Central memory CD8-positive, alpha-beta T cell (primary cell): ENCODE data around the gene POMGNT1.
"Not testable (repeated sequence)": the region's sequence is repeated elsewhere in the genome, so short reads cannot be mapped to it uniquely, and the experiment has no call there.

ENCODE experiments used
- ATAC-seq: fragments of 150-1000 bp; cut with Tn5 transposase; replicated peaks from 2 replicates; pipeline ENCODE4 v1.10.0; 2022; ENCODE audit warnings: mild to moderate bottlenecking, moderate FRiP score, moderate number of reproducible peaks; ENCODE audit not compliant: poor library complexity, severe bottlenecking; ENCODE audit errors: extremely low read depth
- DNase-seq, 2 donors: peaks; one replicate each; pipeline ENCODE4 v3.0.0; 2021; ENCODE audit warnings: low spot score in 2 of 2
- H3K27ac Mint-ChIP-seq: one replicate; pipeline ENCODE4 v1.8.0; 2022; ENCODE audit warnings: low read depth, mild to moderate bottlenecking, moderate library complexity, mixed read lengths
- H3K27me3 Mint-ChIP-seq: one replicate; pipeline ENCODE4 v1.8.0; 2022; ENCODE audit warnings: mixed read lengths
- H3K36me3 Mint-ChIP-seq: one replicate; pipeline ENCODE4 v1.8.0; 2022; ENCODE audit warnings: mild to moderate bottlenecking, moderate library complexity, mixed read lengths; ENCODE audit not compliant: insufficient read depth
- H3K4me1 Mint-ChIP-seq: one replicate; pipeline ENCODE4 v1.8.0; 2022; ENCODE audit warnings: mixed read lengths
- H3K4me3 Mint-ChIP-seq: one replicate; pipeline ENCODE4 v1.8.0; 2022; ENCODE audit warnings: mild to moderate bottlenecking, moderate library complexity, mixed read lengths
- H3K9me3 Mint-ChIP-seq: one replicate; pipeline ENCODE4 v1.8.0; 2022; ENCODE audit warnings: mixed read lengths

POMGNT1 gene

DNA sequence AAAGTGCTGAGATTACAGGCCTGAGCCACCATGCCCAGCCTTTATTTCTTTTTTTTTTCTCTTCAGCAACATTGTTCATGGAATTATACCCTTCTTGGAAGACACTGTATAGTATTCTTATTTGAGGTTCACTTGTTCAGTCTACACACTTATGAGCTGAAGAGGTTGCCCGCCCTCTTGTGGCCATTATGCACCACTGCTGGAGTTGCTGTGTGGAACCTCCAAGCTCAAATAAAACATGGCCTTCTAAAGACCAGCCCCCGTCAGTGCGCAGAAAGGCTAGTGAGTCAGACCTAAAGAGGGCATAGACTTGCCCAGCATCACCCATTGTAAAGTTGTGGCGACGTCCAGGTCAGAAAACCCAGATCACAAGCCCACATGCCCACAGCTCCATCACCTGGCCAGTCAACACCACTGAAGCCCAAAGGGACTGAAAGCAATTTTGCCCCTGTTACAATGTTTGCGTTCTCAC is 25.3 kb upstream of the POMGNT1 start:
- H3K4me3 Mint-ChIP-seq: no peak overlapping the region
- ATAC-seq (peak; percentile 90), DNase-seq (peak; percentile 34)
- no peaks in the 10 kb centered on the region for H3K27me3 Mint-ChIP-seq
- H3K4me1 Mint-ChIP-seq: peaks cover 6% of the 10 kb centered on the region
- no peak overlapping the region for H3K27ac Mint-ChIP-seq
- no peaks in the 10 kb centered on the region for H3K9me3 Mint-ChIP-seq
- H3K36me3 Mint-ChIP-seq: no peaks in the 10 kb centered on the region

- DNase-seq, H3K4me3 Mint-ChIP-seq, ATAC-seq, H3K27me3 Mint-ChIP-seq, H3K4me1 Mint-ChIP-seq, H3K9me3 Mint-ChIP-seq, H3K27ac Mint-ChIP-seq, H3K36me3 Mint-ChIP-seq: not testable (repeated sequence)
Measured at GRCh38 chr1:46223055-46223454, 24.8 kb upstream of the POMGNT1 start.

GRCh38 chr1:46221749-46222148 is 23.5 kb upstream of the POMGNT1 start:
- H3K27me3 Mint-ChIP-seq: no peaks in the 10 kb centered on the region
- peaks cover 6% of the 10 kb centered on the region for H3K4me1 Mint-ChIP-seq
- ATAC-seq (no peak), DNase-seq (no peak)
- H3K27ac Mint-ChIP-seq: peak overlapping the region; percentile 29
- no peaks in the 10 kb centered on the region for H3K9me3 Mint-ChIP-seq
- H3K36me3 Mint-ChIP-seq: no peaks in the 10 kb centered on the region
- no peak overlapping the region for H3K4me3 Mint-ChIP-seq

DNA sequence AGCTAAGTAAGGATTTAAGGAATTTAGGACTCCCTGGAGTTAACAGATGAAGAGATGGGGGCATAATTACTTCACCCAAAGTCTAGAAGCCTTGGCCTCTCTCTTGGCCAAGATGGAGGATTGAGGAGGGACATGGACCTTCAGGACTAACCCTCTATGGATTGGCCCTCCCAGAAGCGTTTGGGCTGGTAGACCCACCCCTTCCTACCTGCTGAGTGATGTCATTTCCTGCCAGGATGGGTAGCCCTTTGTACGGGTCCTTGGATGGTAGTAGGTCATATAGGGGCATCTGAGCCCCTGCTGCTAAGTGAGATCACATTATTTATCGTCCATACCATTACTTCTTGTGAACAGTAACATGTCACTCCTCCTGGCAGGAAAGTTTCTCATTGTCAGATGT is 22.6 kb upstream of the POMGNT1 start:
- no peak for ATAC-seq
- Mint-ChIP-seq H3K9me3 (no peaks in the 10 kb centered on the region), H3K4me1 (peaks cover 6% of the 10 kb centered on the region), H3K4me3 (no peak overlapping the region), H3K27me3 (no peaks in the 10 kb centered on the region), H3K27ac (no peak overlapping the region), H3K36me3 (no peaks in the 10 kb centered on the region)
- no peak for DNase-seq

- ATAC-seq (no peak), DNase-seq (no peak)
- Mint-ChIP-seq H3K4me1 (peaks cover 6% of the 10 kb centered on the region), H3K27me3 (no peaks in the 10 kb centered on the region), H3K4me3 (no peak overlapping the region), H3K27ac (no peak overlapping the region), H3K36me3 (no peaks in the 10 kb centered on the region), H3K9me3 (no peaks in the 10 kb centered on the region)
Measured at GRCh38 chr1:46219551-46220520, 21.6 kb upstream of the POMGNT1 start.

DNA sequence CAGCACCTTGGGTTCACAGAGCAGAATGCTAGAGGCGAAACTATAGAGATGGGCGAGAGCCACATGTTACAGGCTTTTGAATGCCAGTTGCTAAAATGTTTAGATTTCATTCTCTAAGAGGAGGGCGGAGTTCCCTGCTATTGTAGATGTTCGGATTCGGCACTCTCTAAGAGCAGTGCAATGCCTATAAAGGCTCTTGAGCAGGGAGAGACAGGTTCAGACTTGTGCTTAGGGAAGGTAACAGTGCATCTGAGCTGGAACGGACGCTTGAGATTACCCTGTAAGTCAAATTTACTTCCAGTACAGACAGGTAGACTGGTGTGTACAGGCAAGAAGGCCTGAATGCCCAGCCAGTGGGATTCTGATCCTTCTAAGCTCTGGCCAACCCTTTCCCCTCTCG is 20.2 kb upstream of the POMGNT1 start:
- ATAC-seq (no peak), DNase-seq (no peak)
- Mint-ChIP-seq H3K27ac (no peak overlapping the region), H3K4me1 (peaks cover 2% of the 10 kb centered on the region), H3K9me3 (no peaks in the 10 kb centered on the region), H3K4me3 (no peak overlapping the region), H3K27me3 (no peaks in the 10 kb centered on the region), H3K36me3 (no peaks in the 10 kb centered on the region)

DNA sequence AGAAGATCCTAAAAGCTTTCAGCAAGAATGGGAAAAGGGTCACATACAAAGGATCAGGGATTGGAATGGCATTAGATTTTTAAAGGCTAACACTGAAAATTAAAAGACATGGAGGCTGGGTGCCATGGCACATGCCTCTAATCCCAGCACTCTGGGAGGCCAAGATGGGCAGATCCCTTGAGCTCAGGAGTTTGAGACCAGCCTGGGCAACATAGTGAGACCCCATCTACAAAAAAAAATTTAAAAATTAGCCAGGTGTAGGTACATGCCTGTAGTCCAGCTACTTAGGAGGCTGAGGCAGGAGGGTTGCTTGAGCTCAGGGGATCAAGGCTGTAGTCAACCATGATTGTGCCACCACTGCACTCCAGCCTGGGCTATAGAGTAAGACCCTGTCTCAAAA is 17.3 kb upstream of the POMGNT1 start:
- H3K9me3 Mint-ChIP-seq: no peaks in the 10 kb centered on the region
- ATAC-seq (no peak), DNase-seq (no peak)
- H3K27ac Mint-ChIP-seq: no peak overlapping the region
- H3K36me3 Mint-ChIP-seq: no peaks in the 10 kb centered on the region
- no peak overlapping the region for H3K4me3 Mint-ChIP-seq
- peaks cover 4% of the 10 kb centered on the region for H3K27me3 Mint-ChIP-seq
- H3K4me1 Mint-ChIP-seq: no peaks in the 10 kb centered on the region

DNA sequence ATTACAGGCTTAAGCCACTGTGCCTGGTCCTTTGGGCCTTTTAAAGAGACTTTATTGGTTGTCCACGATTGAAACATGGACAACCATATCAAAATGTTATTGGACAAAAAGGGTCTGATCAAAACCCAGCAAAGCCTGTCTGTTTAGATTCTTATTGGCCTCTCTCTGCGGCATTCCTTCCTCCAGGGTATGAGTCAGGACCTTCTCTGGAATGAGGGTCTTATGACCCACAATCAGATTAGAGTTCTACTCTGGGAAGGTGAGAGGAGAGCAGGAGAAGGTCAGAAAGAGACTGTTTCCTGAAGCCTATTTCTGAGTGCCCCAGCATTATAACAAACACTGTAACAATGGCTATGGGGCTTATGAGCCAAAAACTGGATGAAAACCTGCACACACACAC is 12.8 kb upstream of the POMGNT1 start:
- DNase-seq (no peak), ATAC-seq (no peak)
- H3K36me3 Mint-ChIP-seq: no peaks in the 10 kb centered on the region
- H3K27ac Mint-ChIP-seq: no peak overlapping the region
- H3K4me1 Mint-ChIP-seq: no peaks in the 10 kb centered on the region
- H3K9me3 Mint-ChIP-seq: no peaks in the 10 kb centered on the region
- H3K27me3 Mint-ChIP-seq: peaks cover 8% of the 10 kb centered on the region
- H3K4me3 Mint-ChIP-seq: no peak overlapping the region

DNA sequence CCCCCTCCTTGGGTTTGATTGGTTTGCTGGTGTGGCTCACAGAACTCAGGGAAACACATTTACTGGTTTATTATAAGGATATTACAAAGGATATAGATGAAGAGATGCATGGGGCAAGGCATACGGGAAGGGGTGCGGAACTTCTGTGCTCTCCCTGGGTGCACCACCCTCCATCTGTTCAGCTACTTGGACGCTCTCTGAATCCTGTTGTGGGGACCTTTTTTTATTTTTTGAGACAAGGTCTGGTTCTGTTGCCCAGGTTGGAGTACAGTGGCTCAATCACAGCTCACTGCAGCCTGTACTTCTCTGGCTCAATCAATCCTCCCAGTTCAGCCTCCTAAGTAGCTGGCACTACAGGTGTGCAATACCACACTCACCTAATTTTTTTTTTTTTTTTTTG is 12.3 kb upstream of the POMGNT1 start:
- no peak for ATAC-seq
- no peak overlapping the region for H3K4me3 Mint-ChIP-seq

GRCh38 chr1:46206399-46206798 is 8.2 kb upstream of the POMGNT1 start:
- H3K4me3 Mint-ChIP-seq: no peak overlapping the region
- no peaks in the 10 kb centered on the region for H3K9me3 Mint-ChIP-seq
- DNase-seq: no peak
- peaks cover 7% of the 10 kb centered on the region for H3K4me1 Mint-ChIP-seq
- H3K36me3 Mint-ChIP-seq: no peaks in the 10 kb centered on the region
- no peak for ATAC-seq
- peaks cover 8% of the 10 kb centered on the region for H3K27me3 Mint-ChIP-seq
- no peak overlapping the region for H3K27ac Mint-ChIP-seq

More for the DNA sequence above, 12.3 kb upstream of the POMGNT1 start:
- no peaks in the 10 kb centered on the region for H3K4me1 Mint-ChIP-seq
- no peak overlapping the region for H3K27ac Mint-ChIP-seq
- H3K27me3 Mint-ChIP-seq: peaks cover 8% of the 10 kb centered on the region
- DNase-seq: no peak
- H3K9me3 Mint-ChIP-seq: no peaks in the 10 kb centered on the region
- no peaks in the 10 kb centered on the region for H3K36me3 Mint-ChIP-seq

GRCh38 chr1:46205791-46206190 is 7.6 kb upstream of the POMGNT1 start:
- H3K4me1 Mint-ChIP-seq: peaks cover 7% of the 10 kb centered on the region
- DNase-seq (no peak), ATAC-seq (no peak)
- peaks cover 7% of the 10 kb centered on the region for H3K27me3 Mint-ChIP-seq
- H3K27ac Mint-ChIP-seq: no peak overlapping the region
- H3K36me3 Mint-ChIP-seq: no peaks in the 10 kb centered on the region
- H3K9me3 Mint-ChIP-seq: no peaks in the 10 kb centered on the region
- H3K4me3 Mint-ChIP-seq: no peak overlapping the region

- DNase-seq: no peak
- no peak overlapping the region for H3K4me3 Mint-ChIP-seq
- peaks cover 7% of the 10 kb centered on the region for H3K4me1 Mint-ChIP-seq
- ATAC-seq: no peak
- H3K27ac Mint-ChIP-seq: no peak overlapping the region
- peaks cover under 1% of the 10 kb centered on the region for H3K27me3 Mint-ChIP-seq
- H3K9me3 Mint-ChIP-seq: no peaks in the 10 kb centered on the region
- H3K36me3 Mint-ChIP-seq: no peaks in the 10 kb centered on the region
Measured at GRCh38 chr1:46205141-46205540, 6.9 kb upstream of the POMGNT1 start.

GRCh38 chr1:46204406-46204742 is 6.1 kb upstream of the POMGNT1 start:
- ATAC-seq (no peak), DNase-seq (no peak)
- Mint-ChIP-seq H3K27ac (no peak overlapping the region), H3K36me3 (no peaks in the 10 kb centered on the region), H3K4me1 (peaks cover 7% of the 10 kb centered on the region), H3K9me3 (no peaks in the 10 kb centered on the region), H3K4me3 (no peak overlapping the region), H3K27me3 (no peaks in the 10 kb centered on the region)
